Heart left ventricle (tissue), 13 donors: ENCODE results near the gene SP6.

ENCODE experiments used
- CTCF ChIP-seq, 12 donors: fragments of 200-600 bp; sonication (generic) in 4 of 12; IDR thresholded peaks; one replicate each; pipeline versions ENCODE4 v1.5.0 to v1.8.0; 2018 to 2022; ENCODE audit warnings: antibody characterized with exemption in 12 of 12, mild to moderate bottlenecking in 5 of 12
- POLR2A ChIP-seq, 2 donors: fragments of 450-650 bp; IDR thresholded peaks; one replicate each; pipeline ENCODE4 v1.6.1; 2017; ENCODE audit warnings: antibody characterized with exemption in 2 of 2, mild to moderate bottlenecking in 2 of 2, moderate library complexity in 2 of 2
- donor health status: ischemic (EF 13 %, LVEDD 7.1; RV severe dilation, severe dysfunction).
- donor health status: DM: no; HTN: yes; CAD: no.
- donor health status: DM: no; HTN: no; CAD: no.
- donor health status: ischemic (EF 25% LVEDD 6.9; RV normal size, moderate dysfunction).
- donor health status: ischemic (EF 25% LVEDD 5.7; RV mildly dilated, moderate dysfunction).
- donor health status: ischemic (EF 35%, LVEDD 5.7; RV mildly dilated, moderate dysfunction).
- donor health status: nonischemic (EF 11% LVEDD 7.7; RV severe dilation, severe dysfunction).
- donor health status: DM: yes; HTN: yes; CAD: no.
- donor health status: PGD.
- donor health status: ischemic (EF 29% LVEDD 5.4; RV normal size, mild dysfunction).
- donor health status: nonischemic (EF 23%, LVEDD 6.1; RV moderate dilation, normal function).

GRCh38 chr17:47875011-47875985 lies 24.3 kb upstream of the SP6 start:
- TF ChIP-seq POLR2A (IDR thresholded peaks at IDR 0.05) (no peak), CTCF (IDR thresholded peaks at IDR 0.05) (no peak)
